Stimulated activated naive CD8-positive, alpha-beta T cell treated with anti-CD3 and anti-CD28 coated beads, Interleukin-15, Interleukin-2, amounts not matched to agents 100 ng/mL and 50 ng/mL, for 24 hours (primary cell): ENCODE results near the gene MRPL19.

Experiments
- H3K27ac Mint-ChIP-seq: one replicate; pipeline ENCODE4 v1.8.0; 2021; ENCODE audit warnings: mild to moderate bottlenecking, mixed read lengths
- H3K27me3 Mint-ChIP-seq: one replicate; pipeline ENCODE4 v1.8.0; 2021; ENCODE audit warnings: mixed read lengths
- H3K36me3 Mint-ChIP-seq: one replicate; pipeline ENCODE4 v1.8.0; 2021; ENCODE audit warnings: low read depth, mixed read lengths
- H3K4me1 Mint-ChIP-seq: one replicate; pipeline ENCODE4 v1.8.0; 2021; ENCODE audit warnings: low read depth, mixed read lengths
- H3K4me3 Mint-ChIP-seq: one replicate; pipeline ENCODE4 v1.8.0; 2021; ENCODE audit warnings: mild to moderate bottlenecking, mixed read lengths
- H3K9me3 Mint-ChIP-seq: one replicate; pipeline ENCODE4 v1.8.0; 2021; ENCODE audit warnings: mixed read lengths

The MRPL19 gene

GRCh38 chr2:75646583-75647425 is at the start of gene MRPL19:
MRPL19 (plus strand) TSS chr2:75646783; CDS start chr2:75646808, 25 bp downstream.
- H3K36me3 Mint-ChIP-seq, result peaks cover 37% of the 10 kb centered on the region

GRCh38 chr2:75596784-75597183 is 49.8 kb upstream of the MRPL19 start:
- H3K9me3 Mint-ChIP-seq, result no peaks in the 10 kb centered on the region
- no peak overlapping the region for H3K27ac Mint-ChIP-seq
- H3K4me1 Mint-ChIP-seq, result no peaks in the 10 kb centered on the region
- H3K4me3 Mint-ChIP-seq, result no peak overlapping the region
- no peaks in the 10 kb centered on the region for H3K36me3 Mint-ChIP-seq
- H3K27me3 Mint-ChIP-seq, result peaks cover 11% of the 10 kb centered on the region

More at GRCh38 chr2:75646583-75647425, at the start of gene MRPL19:
- Mint-ChIP-seq H3K4me3 (peak within 1 kb of the TSS; percentile 93), H3K27ac (peak within 1 kb of the TSS; percentile 88), H3K9me3 (no peaks in the 10 kb centered on the region), H3K27me3 (no peaks in the 10 kb centered on the region), H3K4me1 (peaks cover 39% of the 10 kb centered on the region)

DNA sequence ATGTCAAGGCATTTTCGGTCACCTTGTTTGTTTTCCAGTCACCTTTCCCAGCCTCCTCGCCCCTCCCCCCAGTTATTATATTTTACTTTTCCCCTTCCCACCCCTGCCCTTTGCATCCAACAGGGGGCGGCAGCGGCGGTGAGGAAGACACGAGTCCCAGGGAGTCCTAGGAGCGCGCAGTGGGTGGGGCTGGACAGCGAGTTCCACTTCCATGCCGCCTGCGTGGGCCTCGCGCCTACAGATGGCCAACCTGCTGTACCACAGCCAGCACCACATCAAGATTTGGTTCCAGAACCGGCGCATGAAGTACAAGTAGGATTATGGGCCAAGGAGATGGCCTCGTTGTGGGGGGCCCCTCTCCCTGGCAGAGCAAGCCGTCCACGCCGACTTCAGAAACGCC is 48.6 kb upstream of the MRPL19 start:
- Mint-ChIP-seq H3K27me3 (peaks cover 11% of the 10 kb centered on the region), H3K4me3 (no peak overlapping the region), H3K27ac (no peak overlapping the region), H3K4me1 (no peaks in the 10 kb centered on the region), H3K9me3 (no peaks in the 10 kb centered on the region), H3K36me3 (no peaks in the 10 kb centered on the region)

- Mint-ChIP-seq H3K27ac (no peak overlapping the region), H3K9me3 (no peaks in the 10 kb centered on the region), H3K4me1 (no peaks in the 10 kb centered on the region), H3K36me3 (no peaks in the 10 kb centered on the region), H3K27me3 (peaks cover 10% of the 10 kb centered on the region), H3K4me3 (no peak overlapping the region)
Observed at GRCh38 chr2:75598589-75599155, 47.9 kb upstream of the MRPL19 start.

DNA sequence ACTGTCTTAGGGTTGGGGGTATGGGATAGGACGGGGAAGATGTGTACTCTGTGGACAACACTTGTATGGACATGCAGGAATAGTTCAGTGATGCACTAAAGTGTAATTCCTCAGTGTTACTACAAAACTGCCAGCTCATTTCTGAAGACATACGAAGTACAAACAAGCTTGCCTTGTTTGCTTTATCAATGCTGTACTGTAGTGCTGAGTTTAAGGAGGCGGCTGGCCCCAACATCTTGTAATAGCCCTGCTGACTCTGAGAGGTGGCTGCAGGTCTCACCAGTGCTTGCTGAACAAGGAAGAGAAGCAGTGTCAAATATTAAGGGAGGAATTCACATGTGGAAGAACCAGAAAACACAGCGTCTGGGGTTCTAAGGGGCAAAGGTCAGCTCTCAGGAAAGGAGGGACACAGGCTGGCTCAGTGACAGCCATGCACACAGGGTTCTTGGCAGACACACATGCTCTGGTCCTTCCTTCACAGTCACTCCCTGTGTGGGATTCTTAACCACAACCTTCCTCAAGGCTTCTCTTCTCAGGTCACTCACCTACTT is 46.0 kb upstream of the MRPL19 start:
- no peaks in the 10 kb centered on the region for H3K36me3 Mint-ChIP-seq
- H3K9me3 Mint-ChIP-seq, result no peaks in the 10 kb centered on the region
- H3K4me1 Mint-ChIP-seq, result no peaks in the 10 kb centered on the region

DNA sequence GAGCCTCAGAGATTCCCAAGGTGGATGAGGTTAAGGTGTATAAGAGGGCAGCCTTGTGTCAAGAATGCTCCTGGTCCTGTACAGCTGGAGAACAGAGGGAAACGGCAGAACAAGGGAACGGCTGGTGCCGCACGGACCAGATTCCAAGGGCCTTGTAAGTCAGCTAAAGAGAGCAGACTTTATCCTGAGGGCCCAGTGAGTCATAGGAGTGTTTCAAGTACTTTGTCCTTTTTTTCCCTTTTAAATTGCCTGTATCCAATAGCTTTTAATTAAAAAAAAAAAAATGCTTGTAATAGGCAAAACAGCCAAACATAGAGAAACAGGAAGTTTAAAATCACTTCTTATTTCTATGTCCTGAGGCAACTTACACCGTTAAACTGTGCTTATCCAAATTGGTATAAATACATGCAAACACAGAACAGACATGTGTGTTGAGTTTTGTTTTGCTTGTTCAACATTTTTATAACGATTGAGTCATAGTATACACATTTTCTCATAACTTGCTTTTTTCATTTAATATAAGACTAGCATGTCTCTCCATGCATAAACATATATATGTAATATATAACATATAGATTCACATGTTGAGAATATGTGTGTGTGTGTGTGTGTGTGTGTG is 43.8 kb upstream of the MRPL19 start:
- H3K27ac Mint-ChIP-seq, result no peak overlapping the region
- no peak overlapping the region for H3K4me3 Mint-ChIP-seq
- peaks cover 42% of the 10 kb centered on the region for H3K27me3 Mint-ChIP-seq
- H3K4me1 Mint-ChIP-seq, result no peaks in the 10 kb centered on the region
- H3K9me3 Mint-ChIP-seq, result no peaks in the 10 kb centered on the region
- H3K36me3 Mint-ChIP-seq, result no peaks in the 10 kb centered on the region

More for the DNA sequence above, 46.0 kb upstream of the MRPL19 start:
- Mint-ChIP-seq H3K27me3 (peaks cover 25% of the 10 kb centered on the region), H3K27ac (no peak overlapping the region), H3K4me3 (no peak overlapping the region)

GRCh38 chr2:75603477-75603876 is 43.1 kb upstream of the MRPL19 start:
- Mint-ChIP-seq H3K36me3 (no peaks in the 10 kb centered on the region), H3K27ac (no peak overlapping the region), H3K4me3 (no peak overlapping the region), H3K27me3 (peaks cover 49% of the 10 kb centered on the region), H3K9me3 (no peaks in the 10 kb centered on the region), H3K4me1 (peaks cover 3% of the 10 kb centered on the region)

GRCh38 chr2:75604484-75604883 is 42.1 kb upstream of the MRPL19 start:
- no peak overlapping the region for H3K27ac Mint-ChIP-seq
- peaks cover 7% of the 10 kb centered on the region for H3K4me1 Mint-ChIP-seq
- peaks cover 56% of the 10 kb centered on the region for H3K27me3 Mint-ChIP-seq
- no peaks in the 10 kb centered on the region for H3K36me3 Mint-ChIP-seq
- no peaks in the 10 kb centered on the region for H3K9me3 Mint-ChIP-seq
- H3K4me3 Mint-ChIP-seq, result no peak overlapping the region

DNA sequence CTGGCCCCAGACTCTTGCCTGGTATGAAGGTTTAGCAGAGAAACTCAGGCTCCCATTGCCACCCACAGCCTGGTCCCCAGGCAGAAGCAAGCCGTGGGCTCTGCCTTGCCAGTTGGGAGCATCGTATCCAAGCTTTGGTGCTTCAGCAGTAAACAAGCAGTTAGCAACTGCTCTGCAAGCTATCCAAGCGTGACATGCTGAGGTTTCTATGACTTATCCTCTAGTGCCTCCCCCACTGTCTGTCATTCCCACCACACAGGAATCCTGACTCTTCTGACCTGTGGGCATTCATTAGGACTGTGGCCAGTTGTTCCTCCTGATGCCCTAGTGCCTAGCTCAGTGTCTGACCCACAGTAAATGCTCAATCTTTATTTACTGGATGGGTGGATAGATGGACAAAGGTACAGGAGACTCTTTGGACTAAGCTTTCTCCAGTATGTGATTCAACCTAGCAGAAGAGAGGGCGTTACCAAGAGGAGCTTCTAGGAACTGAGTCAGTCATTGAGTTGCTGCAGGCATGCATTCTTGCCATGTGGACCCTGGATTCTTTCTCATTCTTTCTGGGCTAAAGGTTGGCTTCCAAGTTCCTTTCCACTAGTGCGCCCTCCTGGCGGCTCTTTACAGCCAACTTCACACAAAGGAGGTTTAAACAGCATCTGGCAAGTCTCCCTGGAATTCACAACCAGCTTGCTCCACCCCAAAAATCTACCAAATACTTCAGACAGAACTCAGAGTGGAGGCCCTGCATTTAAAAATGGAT is 40.6 kb upstream of the MRPL19 start:
- H3K4me3 Mint-ChIP-seq, result no peak overlapping the region
- peaks cover 7% of the 10 kb centered on the region for H3K4me1 Mint-ChIP-seq
- H3K9me3 Mint-ChIP-seq, result no peaks in the 10 kb centered on the region
- H3K36me3 Mint-ChIP-seq, result no peaks in the 10 kb centered on the region
- H3K27me3 Mint-ChIP-seq, result peaks cover 64% of the 10 kb centered on the region
- no peak overlapping the region for H3K27ac Mint-ChIP-seq

DNA sequence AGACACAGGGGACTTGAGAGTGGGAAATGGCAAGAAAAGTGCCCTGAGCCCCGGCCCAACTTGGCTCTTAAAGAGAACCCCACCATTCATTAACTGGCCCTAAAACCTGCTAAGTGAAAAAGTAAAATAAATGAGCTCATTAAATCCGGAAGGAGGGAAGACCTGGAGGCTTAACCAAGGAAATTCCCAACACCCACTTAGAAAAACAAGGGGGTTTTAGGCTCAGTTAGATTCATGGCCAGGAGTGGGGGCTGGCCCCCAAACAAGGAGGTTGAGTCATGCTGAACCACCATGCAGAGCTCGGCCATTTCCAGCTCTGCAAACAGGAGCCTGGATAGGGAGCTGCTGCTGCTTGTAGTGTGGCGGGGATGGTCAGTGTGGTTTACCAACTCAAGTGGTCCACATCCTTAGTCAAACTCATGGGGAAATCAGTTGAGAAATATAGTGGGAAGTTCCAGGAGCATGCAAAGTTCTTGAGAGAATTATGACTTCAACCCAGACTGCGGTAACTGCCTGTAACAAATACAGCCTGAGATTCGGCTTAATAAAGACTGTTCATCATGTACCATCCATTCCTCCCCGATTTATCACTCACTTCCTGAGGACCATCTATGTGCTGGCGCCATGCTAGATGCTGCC is 39.7 kb upstream of the MRPL19 start:
- H3K27me3 Mint-ChIP-seq, result peaks cover 64% of the 10 kb centered on the region
- peaks cover 7% of the 10 kb centered on the region for H3K4me1 Mint-ChIP-seq
- H3K27ac Mint-ChIP-seq, result no peak overlapping the region
- H3K4me3 Mint-ChIP-seq, result no peak overlapping the region
- H3K36me3 Mint-ChIP-seq, result no peaks in the 10 kb centered on the region
- no peaks in the 10 kb centered on the region for H3K9me3 Mint-ChIP-seq

DNA sequence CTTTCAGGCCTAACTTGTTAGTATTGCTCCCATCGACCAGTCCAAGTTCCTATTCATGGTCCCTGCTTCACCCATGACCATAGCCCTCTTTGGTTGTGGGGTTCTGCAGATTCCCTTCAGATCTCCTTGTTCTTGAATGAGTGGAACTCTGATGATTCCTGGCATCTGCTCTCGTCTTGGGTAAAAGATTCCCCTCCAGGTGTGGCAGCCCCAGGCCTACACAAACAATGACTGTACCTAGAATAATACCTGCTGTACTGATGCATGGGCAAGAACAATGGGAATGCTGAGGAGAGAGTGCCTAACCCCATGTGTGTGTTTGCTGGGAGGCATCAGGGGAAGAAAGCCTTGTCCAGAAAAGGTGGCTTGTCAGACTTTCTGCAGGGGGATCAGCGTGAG is 39.2 kb upstream of the MRPL19 start:
- H3K36me3 Mint-ChIP-seq, result no peaks in the 10 kb centered on the region
- peaks cover 69% of the 10 kb centered on the region for H3K27me3 Mint-ChIP-seq
- no peak overlapping the region for H3K4me3 Mint-ChIP-seq
- H3K9me3 Mint-ChIP-seq, result no peaks in the 10 kb centered on the region
- peaks cover 7% of the 10 kb centered on the region for H3K4me1 Mint-ChIP-seq
- no peak overlapping the region for H3K27ac Mint-ChIP-seq

DNA sequence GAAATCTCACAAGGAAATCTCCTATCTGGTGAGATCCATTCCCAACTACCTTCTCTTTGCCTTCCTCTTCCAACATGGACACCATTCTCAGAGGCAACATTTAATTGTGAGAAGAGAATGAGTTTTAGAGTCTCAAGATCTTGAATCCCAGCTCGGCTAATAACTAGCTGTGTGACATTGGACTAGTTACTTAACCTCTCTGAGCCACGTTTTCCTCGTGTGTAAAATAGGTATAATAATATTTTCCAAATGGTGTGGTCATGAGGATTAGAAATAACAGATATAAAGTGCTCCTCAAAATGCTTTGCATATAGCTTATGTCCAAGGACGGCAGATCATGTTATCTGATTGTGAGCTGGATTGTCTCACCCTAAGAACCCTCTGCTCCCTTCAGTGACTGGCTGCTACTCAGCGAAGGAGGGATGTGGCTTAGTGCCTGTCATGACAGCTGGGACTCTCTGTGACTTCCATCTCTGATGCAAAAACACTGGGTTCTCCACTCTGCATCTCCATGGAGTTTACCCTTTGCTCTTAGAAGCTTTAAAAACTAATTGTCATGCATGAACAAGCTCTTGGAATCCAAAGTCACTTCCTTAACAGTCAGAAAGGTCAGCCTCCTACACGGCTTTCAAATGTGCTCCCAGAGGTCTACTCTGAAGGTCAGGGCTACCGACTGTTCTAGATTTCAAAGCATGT is 38.4 kb upstream of the MRPL19 start:
- H3K4me1 Mint-ChIP-seq, result peaks cover 7% of the 10 kb centered on the region
- H3K27me3 Mint-ChIP-seq, result peaks cover 72% of the 10 kb centered on the region
- no peak overlapping the region for H3K4me3 Mint-ChIP-seq
- no peak overlapping the region for H3K27ac Mint-ChIP-seq
- H3K9me3 Mint-ChIP-seq, result no peaks in the 10 kb centered on the region
- H3K36me3 Mint-ChIP-seq, result no peaks in the 10 kb centered on the region

DNA sequence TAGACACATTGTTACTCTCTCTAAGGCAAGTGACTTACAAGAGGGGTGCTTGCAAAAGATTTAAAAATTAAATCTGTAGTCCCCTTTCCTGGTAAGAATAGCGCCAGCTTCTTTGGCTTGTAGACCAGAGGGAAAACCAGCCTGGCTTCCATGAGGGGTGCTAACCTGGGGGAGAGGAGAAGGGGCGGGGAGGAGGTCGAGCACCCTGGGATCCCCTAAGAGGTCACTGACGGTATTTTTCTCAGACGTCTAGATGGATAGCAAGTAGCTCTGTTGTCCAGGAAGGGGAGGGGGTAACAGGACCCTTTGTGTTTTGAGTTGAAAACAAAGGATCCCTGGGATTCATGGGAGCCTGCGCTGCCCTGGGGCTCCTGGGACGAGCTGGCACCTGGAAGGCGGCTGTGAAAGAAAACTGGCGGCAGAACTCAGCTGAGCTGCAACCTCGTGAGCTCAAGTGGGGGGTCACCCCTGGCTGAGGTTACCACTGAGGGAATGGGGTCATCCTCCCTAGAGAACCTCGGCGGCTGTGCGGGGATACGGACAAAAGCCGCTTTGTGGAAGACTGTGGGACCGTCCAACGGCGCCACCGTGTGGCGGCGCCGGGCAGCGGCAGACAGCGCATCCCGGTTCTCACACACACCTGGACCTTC is 37.8 kb upstream of the MRPL19 start:
- no peaks in the 10 kb centered on the region for H3K9me3 Mint-ChIP-seq
- no peaks in the 10 kb centered on the region for H3K36me3 Mint-ChIP-seq
- H3K4me3 Mint-ChIP-seq, result no peak overlapping the region
- H3K27ac Mint-ChIP-seq, result no peak overlapping the region
- H3K27me3 Mint-ChIP-seq, result peaks cover 66% of the 10 kb centered on the region
- peaks cover 7% of the 10 kb centered on the region for H3K4me1 Mint-ChIP-seq
